Fibroblast of skin of left quadriceps (primary cell): ENCODE results near the gene SEPTIN6.

Source experiments
- DNase-seq, 2 experiments: peaks; one replicate each; pipeline ENCODE4 v3.0.0-alpha.2; 2013; ENCODE audit warnings: low read depth in 2 of 2

SEPTIN6 gene

DNA sequence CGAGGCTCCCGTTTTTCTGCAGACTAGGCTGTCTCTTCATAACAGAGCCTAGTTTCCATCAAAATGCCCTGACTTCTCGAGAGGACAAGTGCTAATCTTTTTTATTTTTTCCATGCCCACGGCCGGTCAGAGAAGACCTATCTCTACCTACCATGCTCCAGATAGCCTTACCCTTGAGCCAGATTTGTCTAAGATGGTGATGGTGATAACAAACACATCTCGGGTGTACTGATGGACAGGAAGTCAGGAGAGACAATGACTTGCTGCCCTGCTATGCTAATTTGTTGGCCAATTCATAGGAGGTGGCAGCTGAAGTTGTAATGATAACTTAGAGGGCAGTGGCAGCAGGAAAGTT lies 44.6 kb downstream of the SEPTIN6 start:
- no peak for DNase-seq

DNA sequence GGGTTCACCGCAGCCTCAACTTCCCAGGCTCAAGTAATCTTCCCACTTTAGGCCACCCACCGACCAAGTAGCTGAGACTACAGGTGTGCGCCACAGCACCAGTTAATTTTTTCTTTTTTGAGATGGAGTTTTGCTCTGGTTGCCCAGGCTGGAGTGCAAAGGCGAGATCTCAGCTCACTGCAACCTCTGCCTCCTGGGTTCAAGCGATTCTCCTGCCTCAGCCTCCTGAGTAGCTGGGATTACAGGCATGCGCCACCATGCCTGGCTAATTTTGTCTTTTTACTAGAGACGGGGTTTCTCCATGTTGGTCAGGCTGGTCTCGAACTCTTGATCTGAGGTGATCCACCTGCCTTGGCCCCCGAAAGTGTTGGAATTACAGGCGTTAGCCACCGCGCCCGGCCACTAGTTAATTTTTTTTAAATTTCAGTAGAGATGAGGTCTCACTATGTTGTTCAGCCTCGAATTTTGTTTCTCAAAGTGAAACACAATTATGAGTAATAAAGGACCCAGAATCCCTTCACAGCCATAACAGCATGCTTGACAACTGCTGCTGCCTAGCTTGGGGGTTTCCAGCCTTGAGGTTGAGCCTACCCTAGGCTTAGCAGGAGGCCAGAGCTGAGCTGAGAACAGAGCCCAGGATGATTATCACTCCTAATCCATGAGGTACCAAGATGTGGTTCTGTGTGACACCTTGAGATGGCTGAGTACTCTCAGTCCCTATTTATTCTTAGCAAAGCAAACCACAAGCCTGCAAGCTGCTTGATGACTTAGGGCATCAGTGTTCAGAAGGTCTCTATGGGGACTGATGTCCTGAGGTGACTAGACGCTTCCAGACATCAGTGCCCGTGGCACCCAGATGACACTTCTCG lies 45.2 kb downstream of the SEPTIN6 start:
- DNase-seq: no peak

GRCh38 chrX:119647089-119647488 lies 45.9 kb downstream of the SEPTIN6 start:
- no peak for DNase-seq

- no peak for DNase-seq
Observed at GRCh38 chrX:119646515-119646914, 46.5 kb downstream of the SEPTIN6 start.

DNA sequence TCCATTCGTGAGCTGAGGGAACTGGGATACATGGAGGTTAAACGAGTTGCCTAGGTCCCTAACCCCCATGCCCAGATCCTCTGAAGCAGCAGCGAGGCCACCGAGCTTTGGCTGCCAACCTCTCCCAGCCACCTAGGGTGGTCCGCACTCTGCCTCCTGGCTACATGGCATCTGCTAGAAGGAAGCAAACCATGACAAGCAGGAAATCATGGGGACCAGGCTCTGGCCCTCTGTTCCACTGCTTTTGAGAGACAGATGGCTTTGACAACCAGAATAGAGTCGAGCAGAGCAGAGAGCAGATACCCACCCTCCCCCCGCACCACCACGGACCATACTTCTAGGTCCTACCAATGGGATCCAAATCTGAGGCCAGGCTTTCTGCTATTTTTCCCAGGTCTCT lies 49.3 kb downstream of the SEPTIN6 start:
- no peak for DNase-seq
